IPS DF 19.7 (cell line): ENCODE measurements around the gene SELENOT.
"Not testable (repeated sequence)": the region's sequence is repeated elsewhere in the genome, so short reads cannot be mapped to it uniquely, and the experiment has no call there.

Experiments
- DNase-seq: peaks from one replicate; pipeline ENCODE4 v3.0.0-alpha.2; 2013; ENCODE audit warnings: low read depth, low spot score

The SELENOT gene

GRCh38 chr3:150603153-150603979 is at the start of gene SELENOT:
SELENOT (plus strand) TSS chr3:150603321; CDS start chr3:150603363, 42 bp downstream.
- peak; percentile 78 for DNase-seq

GRCh38 chr3:150555859-150556436 is 47.2 kb upstream of the SELENOT start:
- no peak for DNase-seq

GRCh38 chr3:150556792-150557191 is 46.3 kb upstream of the SELENOT start:
- no peak for DNase-seq

GRCh38 chr3:150557725-150558124 is 45.4 kb upstream of the SELENOT start:
- DNase-seq = no peak

- DNase-seq = no peak
Measured at GRCh38 chr3:150564243-150564642, 38.9 kb upstream of the SELENOT start.

GRCh38 chr3:150567328-150567727 is 35.8 kb upstream of the SELENOT start:
- DNase-seq = no peak

- DNase-seq = no peak
Measured at GRCh38 chr3:150577855-150578254, 25.3 kb upstream of the SELENOT start.

GRCh38 chr3:150581174-150581573 is 21.9 kb upstream of the SELENOT start:
- no peak for DNase-seq

GRCh38 chr3:150582620-150583019 is 20.5 kb upstream of the SELENOT start:
- no peak for DNase-seq

- no peak for DNase-seq
Measured at GRCh38 chr3:150583028-150583427, 20.1 kb upstream of the SELENOT start.

- no peak for DNase-seq
Measured at GRCh38 chr3:150588027-150588830, 14.9 kb upstream of the SELENOT start.

GRCh38 chr3:150589759-150590158 is 13.4 kb upstream of the SELENOT start:
- no peak for DNase-seq

GRCh38 chr3:150594150-150594549 is 9.0 kb upstream of the SELENOT start:
- no peak for DNase-seq

- DNase-seq = no peak
Measured at GRCh38 chr3:150597646-150598045, 5.5 kb upstream of the SELENOT start.

- DNase-seq = peak; percentile 57
Measured at GRCh38 chr3:150599611-150600297, 3.4 kb upstream of the SELENOT start.

GRCh38 chr3:150600647-150601530 is 2.2 kb upstream of the SELENOT start:
- not testable (repeated sequence) for DNase-seq

- no peak for DNase-seq
Measured at GRCh38 chr3:150602426-150603152, 532 bp upstream of the SELENOT start.

- DNase-seq = no peak
Measured at GRCh38 chr3:150603980-150604319, 829 bp downstream of the SELENOT start.

- DNase-seq = no peak
Measured at GRCh38 chr3:150605998-150606641, 3.0 kb downstream of the SELENOT start.
